Left ventricle myocardium superior (tissue), 1 donor: ENCODE measurements around the gene RASA3. TPM values are rescaled to one million over a fixed set of nuclear protein-coding genes. Genes with fewer than 3 reads are reported as not detected.
A peak's percentile ranks its signal among the peaks of the same experiment; 100 is the strongest.

ENCODE experiments used
- ATAC-seq: fragments of 200-7000 bp; cut with Tn5 transposase; one replicate; pipeline ENCODE4 v1.9.1; 2020; ENCODE audit warnings: mild to moderate bottlenecking, moderate library complexity
- DNase-seq: peaks from one replicate; pipeline ENCODE4 v3.0.0-alpha.2; 2020
- intact Hi-C: fragments of 100-400 bp; cut with micrococcal nuclease; formaldehyde crosslinking; loops from one replicate; pipeline ENCODE4 v1.11.0; 2022
- total RNA-seq: library from RNA; stranded (reverse); fragmentation: NEBNext Ultra II Directional; extraction: Animal tissue kit (Norgen Biotek cat#: 25700); gene quantifications from one replicate; pipeline ENCODE4 v1.2.1, GENCODE V29; 2021
- donor health status: DM: no; HTN: yes; CAD: no; lungs with severe emphysema.

The RASA3 gene
- total RNA-seq, 1 donor from 2014 or later: 12.3 TPM

- DNase-seq (no peak), ATAC-seq (no peak)
- intact Hi-C loops: no loop called here
Observed at GRCh38 chr13:114050536-114051450, 81.6 kb downstream of the RASA3 start.

- intact Hi-C loops: no loop called here
- DNase-seq (no peak), ATAC-seq (no peak)
Observed at GRCh38 chr13:114049626-114050101, 82.8 kb downstream of the RASA3 start.

- intact Hi-C loops: no loop called here
- ATAC-seq (no peak), DNase-seq (peak; percentile 36)
Observed at GRCh38 chr13:114049026-114049425, 83.4 kb downstream of the RASA3 start.

- intact Hi-C loops: no loop called here
- DNase-seq (peak; percentile 53), ATAC-seq (peak; percentile 32)
Observed at GRCh38 chr13:114048443-114048842, 84.0 kb downstream of the RASA3 start.

GRCh38 chr13:114047358-114047881 lies 85.0 kb downstream of the RASA3 start:
- ATAC-seq (no peak), DNase-seq (peak; percentile 26)
- intact Hi-C loops: no loop called here

- no peak for ATAC-seq
- intact Hi-C loops: no loop called here
- DNase-seq: peak; percentile 19
Observed at GRCh38 chr13:114046431-114046975, 85.9 kb downstream of the RASA3 start.

- DNase-seq (peak; percentile 12), ATAC-seq (no peak)
- intact Hi-C loops: no loop called here
Observed at GRCh38 chr13:114045113-114045735, 87.2 kb downstream of the RASA3 start.

GRCh38 chr13:114044486-114044885 lies 87.9 kb downstream of the RASA3 start:
- ATAC-seq: peak; percentile 13
- intact Hi-C loops: no loop called here
- peak; percentile 41 for DNase-seq

- ATAC-seq (peak; percentile 94), DNase-seq (peak; percentile 81)
- intact Hi-C loops: no loop called here
Observed at GRCh38 chr13:114043421-114044053, 88.9 kb downstream of the RASA3 start.

GRCh38 chr13:114042066-114042815 lies 90.2 kb downstream of the RASA3 start:
- ATAC-seq: no peak
- intact Hi-C loops: no loop called here
- no peak for DNase-seq

GRCh38 chr13:114041493-114041892 lies 90.9 kb downstream of the RASA3 start:
- no peak for DNase-seq
- no peak for ATAC-seq
- intact Hi-C loops: no loop called here

- ATAC-seq (no peak), DNase-seq (no peak)
- intact Hi-C loops: no loop called here
Observed at GRCh38 chr13:114039471-114040141, 92.8 kb downstream of the RASA3 start.

- intact Hi-C loops: no loop called here
- ATAC-seq: no peak
- no peak for DNase-seq
Observed at GRCh38 chr13:114038900-114039299, 93.5 kb downstream of the RASA3 start.

- DNase-seq (peak; percentile 60), ATAC-seq (peak; percentile 49)
- intact Hi-C loops: no loop called here
Observed at GRCh38 chr13:114038211-114038613, 94.2 kb downstream of the RASA3 start.

GRCh38 chr13:114037674-114038073 lies 94.7 kb downstream of the RASA3 start:
- intact Hi-C loops: no loop called here
- ATAC-seq: no peak
- no peak for DNase-seq

- intact Hi-C loops: no loop called here
- ATAC-seq (peak; percentile 34), DNase-seq (peak; percentile 63)
Observed at GRCh38 chr13:114035583-114036531, 96.6 kb downstream of the RASA3 start.

- intact Hi-C loops: no loop called here
- ATAC-seq: no peak
- DNase-seq: no peak
Observed at GRCh38 chr13:114035186-114035582, 97.2 kb downstream of the RASA3 start.
